ENCODE results near the gene METTL21C.

- TF ChIP-seq GATA2 (IDR thresholded peaks at IDR 0.05; ENCODE audit: low read depth, low read length), result no peak
- no peak for TF ChIP-seq GATA3 (IDR thresholded peaks at IDR 0.05; ENCODE audit: low read depth, low read length)
These were observed 1.6 kb upstream of the METTL21C start for GRCh38 chr13:102696465-102696864.
